Epidermal melanocyte (primary cell): ENCODE measurements around the gene DKK1.
"Not testable (repeated sequence)": the region's sequence is repeated elsewhere in the genome, so short reads cannot be mapped to it uniquely, and the experiment has no call there.

ENCODE experiments used
- DNase-seq: peaks from one replicate; pipeline ENCODE4 v3.0.0; 2011; ENCODE audit warnings: low spot score; ENCODE audit not compliant: insufficient read length

The DKK1 gene

GRCh38 chr10:52365547-52366432 lies 51.7 kb downstream of the DKK1 start:
- DNase-seq, result not testable (repeated sequence)
